SIG-M5 (cell line): ENCODE data around the gene EMC8.
"Not testable (repeated sequence)": the region's sequence is repeated elsewhere in the genome, so short reads cannot be mapped to it uniquely, and the experiment has no call there.

Source experiments
- DNase-seq: peaks from one replicate; lab custom pipeline; 2025; lab: John Stamatoyannopoulos, UW

Gene EMC8

DNA sequence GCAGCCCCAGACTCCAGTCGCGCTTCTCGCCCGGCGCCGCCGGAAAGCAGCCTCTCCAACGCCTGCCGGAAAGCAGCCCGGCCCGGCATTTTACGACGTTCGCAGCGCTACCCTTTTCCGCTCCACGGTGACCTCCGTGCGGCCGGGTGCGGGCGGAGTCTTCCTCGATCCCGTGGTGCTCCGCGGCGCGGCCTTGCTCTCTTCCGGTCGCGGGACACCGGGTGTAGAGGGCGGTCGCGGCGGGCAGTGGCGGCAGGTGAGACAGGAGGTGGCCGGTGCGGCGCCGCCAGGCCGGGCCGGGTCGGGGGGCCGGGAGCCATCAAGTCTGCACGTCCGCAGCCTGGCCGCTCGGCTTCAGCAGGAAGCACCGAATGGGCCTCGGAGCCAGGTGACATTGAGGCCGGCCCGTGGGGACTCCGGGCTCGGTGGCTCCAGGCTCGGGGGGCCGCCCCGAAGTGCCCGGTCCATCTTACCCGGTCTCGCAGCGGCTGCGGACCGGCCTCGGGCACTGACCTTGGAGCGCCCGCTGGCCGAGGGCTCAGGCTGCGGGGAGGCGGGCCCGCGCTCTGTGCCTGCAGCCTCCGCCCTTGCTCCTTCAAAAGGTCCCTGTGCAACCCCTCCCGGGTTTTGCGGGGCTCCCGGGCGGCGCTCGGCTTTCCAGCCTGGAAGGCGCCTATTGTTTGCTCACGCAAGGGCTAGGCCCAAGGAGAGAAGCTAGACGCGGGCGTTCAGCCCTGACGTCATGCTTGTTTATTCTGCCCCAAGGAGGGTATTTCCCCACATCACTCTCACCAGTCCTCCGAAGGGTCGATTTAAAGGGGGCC, at the start of gene EMC8, which contains the start of gene COX4I1:
Gene EMC8, minus strand, starts transcription at position 48 of the 824 bp plus-strand sequence. CDS start 249 bp downstream, outside the sequence.
Gene COX4I1, plus strand, starts transcription at position 199 of the 824 bp plus-strand sequence. CDS start 1,511 bp downstream, outside the sequence.
- peak; percentile 16 for DNase-seq

DNA sequence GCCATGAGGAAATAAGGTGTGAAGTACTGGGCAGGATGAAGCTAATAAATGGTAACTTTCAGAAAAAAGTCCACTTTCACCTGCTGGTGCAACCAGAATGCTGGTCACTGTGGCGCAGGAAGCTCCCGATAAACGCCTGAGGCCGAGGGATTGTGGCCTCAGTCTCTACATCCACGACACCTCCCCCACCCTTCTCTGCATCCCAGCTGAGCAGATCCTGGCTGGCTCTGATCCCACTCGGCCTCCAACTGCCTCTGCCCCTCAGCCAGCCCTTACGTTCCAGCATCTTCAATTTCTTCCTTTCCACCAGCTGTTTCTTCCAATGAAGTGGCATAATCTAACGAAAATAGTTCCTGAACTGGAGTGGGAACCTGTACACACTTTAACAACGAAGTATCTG, 49.6 kb upstream of the EMC8 start:
- DNase-seq: no peak

DNA sequence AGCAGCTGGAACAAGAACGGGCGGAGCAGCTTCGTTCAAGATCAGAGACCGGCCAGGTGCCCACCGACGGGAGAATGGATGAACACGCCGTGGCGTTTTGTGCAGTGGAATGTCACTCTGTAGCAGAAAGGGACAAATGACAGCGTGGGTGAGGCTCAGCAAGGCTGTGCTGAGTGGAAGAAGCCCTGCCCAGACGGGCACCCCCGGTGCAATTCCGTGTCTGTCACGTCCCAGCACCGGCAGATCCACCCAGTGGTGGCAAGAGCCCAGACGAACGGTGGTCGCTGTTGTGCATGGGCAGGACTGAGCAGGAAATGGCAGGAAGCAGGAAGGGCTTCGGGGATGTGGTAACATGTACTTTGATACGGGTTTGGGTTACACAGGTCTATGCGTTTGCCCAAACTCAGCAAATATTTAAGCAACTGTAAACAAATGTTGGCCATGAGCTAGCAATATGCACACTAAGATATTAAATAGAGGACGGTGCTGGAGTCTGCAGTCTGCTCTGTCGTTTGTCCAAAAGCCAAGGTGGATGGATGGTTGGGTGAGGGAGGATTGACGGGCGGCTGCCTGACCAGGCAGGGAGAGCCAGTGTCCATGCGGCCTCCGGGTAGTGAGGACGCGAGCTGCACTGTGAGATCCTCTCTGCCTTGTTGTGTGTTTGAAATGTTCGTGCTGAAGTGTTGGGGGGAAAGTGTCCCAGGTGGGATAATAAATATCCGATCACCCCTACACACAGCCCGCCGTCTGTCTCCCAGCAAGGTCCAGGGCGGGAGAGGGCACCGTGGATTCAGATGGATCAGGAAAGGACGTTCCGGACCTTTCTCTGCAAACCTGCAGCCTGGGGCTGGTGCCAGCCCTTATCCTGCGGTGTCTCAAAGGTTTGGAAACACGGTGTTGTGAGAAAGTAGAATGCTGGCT, 48.6 kb upstream of the EMC8 start:
- no peak for DNase-seq

DNA sequence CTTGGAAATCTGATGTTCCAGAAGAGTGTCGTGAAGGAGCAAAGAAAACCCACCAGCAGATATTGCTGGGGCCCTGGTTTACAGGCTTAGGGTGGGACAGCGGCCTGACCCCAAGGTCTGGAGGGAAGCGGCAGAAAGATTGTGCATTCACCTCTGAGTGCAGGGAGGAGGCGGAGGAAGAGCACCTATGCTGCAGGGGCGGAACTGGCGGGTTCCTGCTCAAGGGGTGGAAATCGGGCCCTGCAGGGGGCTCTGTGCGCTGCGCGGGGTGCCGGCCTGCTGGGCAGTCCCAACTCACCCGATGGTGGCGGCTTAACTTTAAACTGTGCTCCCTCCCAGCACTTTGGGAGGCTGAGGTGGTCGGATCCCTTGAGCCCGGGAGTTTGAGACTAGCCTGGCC, 47.7 kb upstream of the EMC8 start:
- DNase-seq: no peak

DNA sequence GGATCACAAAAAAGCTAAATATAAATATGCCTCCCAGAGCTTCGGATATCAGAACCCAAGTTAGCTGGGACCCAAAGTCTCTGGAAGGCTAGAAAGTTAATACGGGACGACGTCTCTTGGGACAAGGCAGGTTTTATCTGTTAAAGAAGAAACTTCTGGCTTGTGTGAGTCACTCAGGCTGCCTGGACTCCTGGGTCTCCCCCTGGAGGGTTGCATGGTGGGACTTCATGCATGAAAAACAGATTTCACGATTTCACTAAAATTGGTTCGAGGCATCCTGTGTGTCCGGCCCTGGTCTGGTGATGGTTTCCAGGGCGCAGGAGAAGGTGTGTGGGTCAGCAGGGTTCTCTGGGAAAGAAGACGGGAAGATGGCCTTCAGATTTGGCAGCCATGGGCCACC, 47.1 kb upstream of the EMC8 start:
- DNase-seq: no peak

DNA sequence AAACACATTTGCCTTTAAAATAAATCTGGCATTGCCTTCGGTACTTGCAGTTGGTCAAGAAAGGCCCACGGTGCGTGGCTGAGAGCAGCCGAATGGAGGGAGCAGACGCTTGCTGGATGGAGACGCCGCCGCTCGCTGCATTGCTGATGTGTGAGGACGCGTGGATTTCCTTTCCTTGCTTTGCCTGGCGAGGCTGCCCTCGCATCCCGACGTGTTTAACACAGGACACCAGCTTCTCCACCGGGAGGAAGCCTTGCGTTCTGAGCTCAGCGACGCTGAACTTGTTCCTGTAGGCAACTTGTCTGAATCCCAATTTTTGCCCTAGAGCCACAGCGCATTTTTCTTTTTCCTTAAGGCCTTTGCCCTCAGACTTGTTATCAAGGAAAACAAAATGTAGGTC, 45.9 kb upstream of the EMC8 start:
- DNase-seq: no peak

DNA sequence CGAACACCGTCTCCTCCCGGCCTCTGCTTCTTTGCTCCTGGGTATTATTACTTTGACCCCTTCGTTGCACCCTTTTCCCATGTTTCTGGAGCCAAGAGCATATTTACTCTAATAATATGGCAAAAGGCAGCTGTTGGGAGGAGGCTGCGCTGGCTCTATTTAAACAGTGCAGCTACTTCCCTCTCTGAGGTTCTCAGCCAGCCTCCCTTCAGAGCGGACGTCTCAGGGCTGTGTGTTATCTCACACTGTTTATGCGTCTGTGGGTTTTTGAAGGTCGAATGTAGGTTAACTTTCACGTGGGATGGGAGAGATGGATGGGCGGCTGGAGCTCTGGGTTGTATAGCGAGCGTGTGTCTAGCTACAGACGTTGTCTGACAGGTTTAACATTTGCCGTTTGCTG, 45.4 kb upstream of the EMC8 start:
- DNase-seq: no peak

DNA sequence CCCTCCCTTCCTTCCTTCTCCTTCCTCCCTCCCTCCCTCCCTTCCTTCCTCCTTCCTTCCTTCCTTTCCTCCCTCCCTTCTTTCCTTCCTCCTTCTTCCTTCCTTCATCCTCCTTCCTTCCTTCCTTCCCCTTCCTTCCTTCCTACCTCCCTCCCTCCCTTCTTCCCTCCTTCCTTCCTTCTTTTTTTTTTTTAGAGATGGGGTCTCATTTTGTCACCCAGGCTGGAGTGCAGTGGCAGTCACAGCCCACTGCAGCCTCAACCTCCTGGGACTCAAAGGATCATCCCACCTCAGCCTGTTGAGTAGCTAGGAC, 44.8 kb upstream of the EMC8 start:
- DNase-seq: no peak

DNA sequence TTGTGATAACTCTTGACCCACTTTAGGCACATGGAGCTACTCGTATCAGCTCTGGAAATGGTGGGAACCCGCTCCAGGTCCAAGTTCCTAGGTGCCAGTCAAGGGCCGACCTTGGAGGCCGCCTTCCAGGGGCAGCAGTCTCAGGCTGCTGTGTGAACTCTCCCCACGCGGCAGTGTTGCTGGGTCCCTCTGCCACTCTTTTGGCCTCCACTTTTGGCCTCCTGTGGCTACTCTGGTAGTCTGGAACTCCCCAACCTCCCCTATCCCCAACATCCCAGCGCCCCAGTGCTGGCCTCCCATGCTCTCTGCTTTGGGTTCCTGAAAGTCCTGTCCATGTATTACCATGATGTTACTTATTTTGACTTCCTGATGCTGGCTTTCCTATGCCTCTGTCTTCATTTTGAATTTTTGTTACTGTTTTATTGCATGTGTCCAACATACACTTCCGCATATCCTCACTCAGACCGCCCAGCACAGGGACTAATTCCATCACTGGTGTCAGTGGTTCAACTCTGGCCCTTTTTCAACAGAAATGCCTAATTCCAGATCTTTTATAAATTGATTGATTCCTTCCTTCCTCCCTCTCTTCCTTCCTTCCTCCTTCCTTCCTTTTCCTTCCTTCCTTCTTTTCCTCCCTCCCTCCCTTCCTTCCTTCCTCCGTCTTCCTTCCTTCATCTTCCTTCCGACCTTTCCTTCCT, 44.3 kb upstream of the EMC8 start:
- DNase-seq: no peak

DNA sequence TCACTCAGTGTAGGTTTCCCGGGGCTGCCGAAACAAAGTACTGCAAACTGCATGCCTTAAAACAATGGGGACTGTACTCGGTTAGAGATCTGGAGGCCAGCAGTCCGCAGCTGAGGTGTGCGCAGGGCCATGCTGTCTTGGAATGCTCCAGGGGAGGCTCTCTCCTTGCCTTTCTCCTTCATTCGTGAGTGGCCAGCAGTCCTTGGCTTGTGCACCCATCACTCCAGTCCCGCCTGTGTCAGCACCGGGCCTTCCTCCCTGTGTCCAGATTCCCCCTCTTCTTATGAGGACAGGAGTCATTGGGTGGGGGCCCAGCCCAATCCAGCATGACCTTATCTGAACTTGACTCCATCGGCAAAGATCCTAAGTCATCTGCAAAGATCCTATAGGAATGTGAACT, 43.5 kb upstream of the EMC8 start:
- DNase-seq: no peak

DNA sequence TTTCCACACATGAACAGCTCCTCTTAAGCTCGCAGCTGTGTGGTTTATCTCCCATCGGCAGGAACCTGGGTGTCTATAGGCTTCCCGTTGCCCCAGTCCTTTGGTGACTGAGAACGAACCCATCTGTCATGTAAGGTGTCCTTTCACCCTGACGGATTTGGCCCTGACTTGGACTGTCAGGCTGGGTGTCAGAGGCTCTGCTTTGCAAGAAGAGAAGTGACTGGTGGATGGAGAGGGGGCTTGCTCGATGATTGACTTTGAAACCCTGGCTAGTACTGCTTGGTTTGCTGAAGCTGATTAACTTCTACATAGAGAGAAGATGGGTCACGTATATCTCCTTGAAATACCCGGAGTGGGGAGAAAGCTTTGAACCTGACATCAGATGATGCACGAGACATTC, 43.1 kb upstream of the EMC8 start:
- no peak for DNase-seq

DNA sequence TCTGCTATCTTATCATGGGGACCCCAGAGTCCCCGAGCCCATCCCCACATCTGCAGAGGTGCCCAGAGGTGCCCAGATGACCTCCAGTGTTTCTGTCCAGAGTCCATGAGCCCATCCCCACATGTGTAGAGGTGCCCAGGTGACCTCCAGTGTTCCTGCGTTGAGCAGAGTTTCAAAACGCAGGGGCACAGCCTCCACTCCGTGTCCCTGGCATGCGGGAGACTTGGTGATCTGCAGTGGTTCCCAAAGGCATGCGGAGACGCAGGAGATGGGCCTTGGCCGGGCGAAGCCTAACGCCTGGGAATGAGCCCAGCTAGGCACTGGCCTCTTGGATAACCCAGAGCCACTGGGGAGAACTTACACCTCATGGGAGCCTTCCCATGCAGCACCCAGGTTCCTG, 41.5 kb upstream of the EMC8 start:
- no peak for DNase-seq

DNA sequence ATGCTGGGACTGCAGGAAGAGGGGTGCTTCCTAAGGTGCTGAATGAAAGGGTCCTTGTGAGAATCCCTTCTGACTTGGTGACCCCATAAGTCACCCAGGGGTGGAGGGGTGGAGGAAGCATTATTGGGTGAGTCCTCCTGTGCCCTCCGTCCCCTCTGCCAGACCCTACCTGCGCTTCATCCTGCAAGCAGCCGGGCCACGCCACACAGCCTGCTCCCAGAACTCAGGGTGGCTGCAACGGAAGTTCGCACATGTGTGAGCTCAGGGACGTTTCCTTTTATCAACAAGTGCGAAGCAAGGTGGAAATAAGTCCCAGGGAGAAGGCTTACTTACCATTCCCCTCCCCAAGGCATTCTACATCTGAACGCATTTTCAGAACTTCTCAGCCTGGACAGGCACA, 41.1 kb upstream of the EMC8 start:
- no peak for DNase-seq

DNA sequence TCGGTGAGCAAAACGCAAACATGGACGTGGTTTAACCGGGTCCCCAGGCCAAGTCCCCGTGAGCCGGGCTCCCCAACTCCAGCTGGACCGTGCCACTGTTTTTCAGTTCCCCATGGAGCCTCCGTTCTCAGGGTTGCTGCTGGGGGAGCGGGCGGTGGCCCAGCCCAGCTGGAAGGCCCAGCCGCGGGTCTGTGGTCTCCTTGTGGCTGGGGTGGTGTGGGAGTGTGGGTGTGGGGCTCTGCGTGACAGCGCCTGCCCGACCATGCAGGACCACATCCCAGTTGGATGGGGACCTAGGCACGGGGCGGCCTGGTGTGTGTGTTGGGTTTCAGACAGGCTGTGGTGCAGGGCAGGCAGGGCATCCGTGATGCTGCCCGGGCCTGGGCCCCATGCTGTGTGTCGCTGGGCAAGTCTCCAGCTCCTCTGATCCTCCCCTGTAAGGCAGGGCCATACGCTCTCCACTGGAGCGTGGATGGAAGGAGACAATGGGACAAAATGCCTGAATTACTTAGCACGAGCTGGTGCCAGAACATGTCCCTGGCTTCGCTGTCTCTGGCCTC, 40.4 kb upstream of the EMC8 start:
- DNase-seq: no peak

DNA sequence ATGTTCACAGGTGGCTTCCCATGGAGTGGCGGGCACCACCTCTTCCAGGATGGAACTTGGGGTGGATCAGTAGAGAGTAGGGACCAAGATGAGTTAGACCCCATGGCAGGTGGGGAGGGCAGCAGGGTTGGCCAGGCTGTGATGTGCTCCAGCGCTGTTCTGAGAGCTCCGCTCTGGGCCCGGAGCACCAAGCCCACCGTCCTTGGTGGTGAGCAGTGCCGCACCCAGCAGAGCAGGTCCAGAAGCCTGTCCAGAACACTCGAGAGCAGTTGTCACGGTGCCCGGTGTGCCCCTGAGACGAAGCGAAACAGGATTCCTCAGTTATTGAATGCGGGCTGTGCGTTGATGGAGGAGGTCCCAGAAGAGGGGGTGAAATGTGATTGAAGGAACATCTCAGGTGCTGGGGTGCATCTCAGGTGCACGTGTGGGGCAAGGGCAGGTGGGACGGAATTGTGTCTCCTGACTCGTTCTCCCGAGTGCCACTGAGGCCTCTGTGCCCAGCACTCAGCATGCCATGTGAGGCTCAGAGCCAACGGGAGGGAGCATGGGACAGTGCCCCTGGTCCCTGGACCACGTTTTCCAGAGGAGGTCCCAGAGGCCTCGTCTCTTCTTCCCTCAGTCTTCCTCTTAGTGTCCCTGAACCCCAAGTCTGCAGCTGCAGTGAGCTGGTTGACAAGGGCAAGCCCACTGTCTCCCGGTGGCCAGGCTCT, 39.7 kb upstream of the EMC8 start:
- no peak for DNase-seq

DNA sequence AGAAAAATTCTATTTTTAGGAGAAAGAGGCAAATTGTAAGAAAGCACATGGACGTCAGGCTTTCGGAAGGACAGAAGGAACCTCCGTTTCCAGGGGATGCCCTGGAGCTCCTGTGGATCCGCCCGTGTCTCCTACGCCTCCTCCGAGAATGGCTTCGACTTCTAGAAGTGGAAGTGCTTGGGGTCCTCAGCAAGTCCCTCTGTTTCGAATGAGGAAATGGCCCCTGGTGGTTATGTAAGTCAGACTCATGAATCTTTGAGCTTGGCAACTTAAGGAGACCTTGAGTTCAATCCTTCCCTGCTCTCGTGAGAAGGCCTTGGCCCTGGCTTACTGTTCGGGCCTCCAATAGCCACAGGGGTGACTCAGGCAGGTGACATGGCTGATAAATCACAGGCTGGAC, 39.0 kb upstream of the EMC8 start:
- DNase-seq: peak; percentile 60

DNA sequence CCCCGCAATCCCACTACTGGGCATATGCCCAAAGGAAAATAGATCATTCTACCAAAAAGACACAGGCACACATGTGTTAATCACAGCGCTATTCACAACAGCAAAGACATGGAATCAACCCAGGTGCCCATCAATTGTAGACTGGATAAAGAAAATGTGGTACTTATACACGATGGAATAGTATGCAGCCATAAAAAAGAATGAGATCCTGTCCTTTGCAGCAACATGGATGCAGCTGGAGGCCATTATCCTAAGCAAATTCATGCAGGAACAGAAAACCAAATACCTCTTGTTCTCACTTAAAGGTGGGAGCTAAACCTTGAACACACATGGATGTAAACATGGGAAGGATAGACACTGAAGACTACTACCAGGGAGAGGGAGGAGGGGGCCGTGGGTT, 38.3 kb upstream of the EMC8 start:
- not testable (repeated sequence) for DNase-seq

DNA sequence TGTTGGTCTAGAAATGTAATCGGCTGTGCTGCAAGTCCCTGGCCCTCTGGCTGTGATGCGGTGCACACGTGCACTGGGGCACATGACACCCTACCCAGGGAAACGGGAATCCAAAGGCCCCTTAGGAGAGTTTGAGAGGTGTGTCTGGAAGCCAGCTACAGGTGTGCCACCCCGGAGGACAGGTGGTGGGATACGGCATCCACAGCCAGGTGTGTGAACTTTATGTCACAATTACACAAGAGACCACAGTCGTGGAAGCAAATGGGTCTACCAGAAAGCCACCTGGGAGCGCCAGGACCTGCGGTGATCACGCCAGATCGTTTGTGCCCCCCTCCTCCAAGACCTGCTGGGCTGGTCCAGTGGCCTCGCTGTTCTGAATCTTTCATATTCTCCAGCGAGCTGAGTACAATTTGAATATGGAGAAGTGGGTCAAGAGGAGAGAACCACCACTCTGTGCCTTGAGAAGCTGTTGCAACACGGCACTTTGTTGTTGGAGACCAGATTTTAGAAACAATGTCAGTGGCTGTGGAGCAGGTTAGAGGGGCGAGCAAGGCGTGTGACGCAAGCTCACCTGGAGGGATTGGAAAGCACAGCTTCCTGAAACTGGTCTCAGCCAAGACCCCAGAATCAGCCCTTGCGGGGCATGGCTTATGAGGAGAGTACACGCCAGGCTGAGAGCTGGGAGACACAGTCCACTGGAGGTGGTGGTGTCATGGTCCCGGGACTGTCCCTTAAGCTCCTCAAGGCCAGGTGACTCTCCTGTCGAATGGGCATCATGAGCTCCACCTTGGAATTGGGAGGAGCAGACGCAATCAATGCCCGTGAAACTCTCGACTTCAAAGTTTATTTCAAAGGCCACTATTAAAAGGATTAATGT, 37.6 kb upstream of the EMC8 start:
- DNase-seq: no peak

DNA sequence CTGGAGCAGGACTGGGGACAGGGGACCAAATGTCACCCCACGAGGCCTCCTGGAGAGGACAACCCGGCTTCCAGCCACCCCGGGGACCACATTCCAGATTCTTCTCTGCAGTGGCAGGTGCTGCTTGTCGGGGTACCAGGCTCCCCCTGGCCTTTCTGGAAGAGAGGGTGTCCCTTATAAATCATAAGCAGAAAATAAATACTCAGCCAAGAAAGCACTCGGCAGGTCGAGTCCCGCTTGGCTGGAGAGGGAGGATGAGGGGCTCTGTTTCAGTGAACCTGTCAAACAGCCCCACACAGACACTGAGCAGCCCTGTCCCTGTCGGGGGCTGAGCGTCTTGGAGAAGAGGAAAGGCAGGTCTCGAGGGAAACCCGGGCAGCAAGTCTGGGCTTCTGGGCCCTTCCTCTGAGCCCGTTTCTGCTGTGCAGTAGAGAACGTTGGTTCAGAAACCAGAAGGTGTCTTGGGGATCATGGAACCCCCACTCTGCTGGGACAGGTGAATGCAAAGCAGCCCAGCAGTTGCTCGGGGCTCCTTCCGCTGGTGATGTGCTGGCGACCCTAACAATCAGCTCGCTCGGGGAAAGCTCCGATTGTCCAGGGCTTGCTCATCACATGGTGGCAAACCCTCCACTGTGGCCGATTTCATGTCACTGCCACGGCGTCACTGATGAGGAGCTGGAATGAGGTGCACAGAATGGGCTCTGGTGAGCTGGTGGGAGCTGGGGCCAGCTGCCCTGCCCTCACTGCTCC, 36.8 kb upstream of the EMC8 start:
- no peak for DNase-seq

DNA sequence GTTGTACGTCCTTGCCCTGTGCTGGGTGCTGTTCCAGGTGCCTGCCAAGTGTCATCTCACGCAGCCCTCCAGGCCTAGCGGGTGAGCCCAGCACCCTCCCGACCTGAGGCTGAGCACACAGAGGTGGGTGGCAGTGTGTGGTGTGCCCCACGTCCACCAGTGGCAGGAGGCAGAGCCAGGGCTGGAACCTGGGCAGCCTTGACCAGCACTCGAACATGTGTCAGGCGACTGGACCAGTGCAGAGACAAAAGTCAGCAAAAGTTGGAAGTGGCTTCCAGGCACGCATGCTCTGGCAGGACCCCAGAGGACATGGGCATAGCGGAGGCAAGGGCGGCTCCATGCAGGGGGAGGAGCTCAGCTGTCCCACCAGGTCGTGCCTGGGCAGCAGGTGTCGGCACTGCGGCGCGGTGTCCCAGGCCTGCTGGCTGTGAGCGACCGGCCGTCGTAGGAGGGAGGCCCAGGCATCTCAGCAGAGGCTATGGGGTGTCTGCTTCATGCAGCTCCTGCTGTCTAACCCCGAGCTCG, 35.9 kb upstream of the EMC8 start:
- DNase-seq: no peak
